Tibial nerve (tissue), 4 donors: ENCODE data around the gene SORCS2. TPM values are rescaled to one million over a fixed set of nuclear protein-coding genes. Genes with fewer than 3 reads are reported as not detected.

ENCODE experiments used
- DNase-seq, 2 donors: peaks; one replicate each; pipeline ENCODE4 v3.0.0-alpha.2; 2019; ENCODE audit warnings: low spot score in 2 of 2
- H3K27ac ChIP-seq, 4 donors: fragments of 200-600 bp; sonication (generic) in 3 of 4; one replicate each; pipeline ENCODE4 v1.5.1; 2017 to 2019; ENCODE audit warnings: mild to moderate bottlenecking in 1 of 4
- H3K27me3 ChIP-seq, 2 donors: fragments of 200-600 bp; sonication (generic) in 1 of 2; one replicate each; pipeline versions ENCODE4 v1.5.1 to v1.6.0; 2017 to 2019
- H3K36me3 ChIP-seq, 3 donors: fragments of 200-600 bp; sonication (generic); one replicate each; pipeline ENCODE4 v1.5.1; 2018 to 2019
- H3K4me1 ChIP-seq, 4 donors: fragments of 200-600 bp; sonication (generic) in 3 of 4; one replicate each; pipeline ENCODE4 v1.5.1; 2017 to 2019
- H3K4me3 ChIP-seq, 4 donors: fragments of 200-600 bp; sonication (generic) in 3 of 4; one replicate each; pipeline ENCODE4 v1.5.1; 2017 to 2019; ENCODE audit warnings: mild to moderate bottlenecking in 1 of 4, moderate library complexity in 1 of 4
- H3K9me3 ChIP-seq, 4 donors: fragments of 200-600 bp; sonication (generic) in 3 of 4; one replicate each; pipeline ENCODE4 v1.5.1; 2017 to 2019
- EP300 ChIP-seq, 2 donors: sonication (generic); formaldehyde crosslinking; IDR thresholded peaks; one replicate each; pipeline ENCODE4 v1.6.1; 2017; ENCODE audit warnings: antibody characterized with exemption in 2 of 2, mild to moderate bottlenecking in 1 of 2
- POLR2A ChIP-seq, 2 donors: fragments of 450-650 bp; IDR thresholded peaks; one replicate each; pipeline ENCODE4 v1.6.1; 2017; ENCODE audit warnings: antibody characterized with exemption in 2 of 2, mild to moderate bottlenecking in 2 of 2, moderate library complexity in 2 of 2
- WGBS, 2 donors: methylation state at CpG; one replicate each; pipeline ENCODE4 v1.1.5; 2018; 5-methylcytosine and 5-hydroxymethylcytosine counted together
- total RNA-seq, 4 donors: library from RNA; depleted of rRNA; stranded (reverse); fragments of >200 nt; gene quantifications; one replicate each; pipeline ENCODE4 v1.1.0, GENCODE V29; 2016
- TF ChIP-seq, protein P1 (sequence below), 5 experiments: fragments of 200-600 bp in 3 of 5; fragments of 450-650 bp in 2 of 5; sonication (generic) in 3 of 5; IDR thresholded peaks; one replicate each; pipeline ENCODE4 v1.5.1; 2016 to 2019; ENCODE audit warnings: antibody characterized with exemption in 5 of 5, mild to moderate bottlenecking in 3 of 5, moderate library complexity in 2 of 5

Gene SORCS2
- total RNA-seq, 4 donors from 2014 or later: 15.6 to 48.9 (median 38.3) TPM

DNA sequence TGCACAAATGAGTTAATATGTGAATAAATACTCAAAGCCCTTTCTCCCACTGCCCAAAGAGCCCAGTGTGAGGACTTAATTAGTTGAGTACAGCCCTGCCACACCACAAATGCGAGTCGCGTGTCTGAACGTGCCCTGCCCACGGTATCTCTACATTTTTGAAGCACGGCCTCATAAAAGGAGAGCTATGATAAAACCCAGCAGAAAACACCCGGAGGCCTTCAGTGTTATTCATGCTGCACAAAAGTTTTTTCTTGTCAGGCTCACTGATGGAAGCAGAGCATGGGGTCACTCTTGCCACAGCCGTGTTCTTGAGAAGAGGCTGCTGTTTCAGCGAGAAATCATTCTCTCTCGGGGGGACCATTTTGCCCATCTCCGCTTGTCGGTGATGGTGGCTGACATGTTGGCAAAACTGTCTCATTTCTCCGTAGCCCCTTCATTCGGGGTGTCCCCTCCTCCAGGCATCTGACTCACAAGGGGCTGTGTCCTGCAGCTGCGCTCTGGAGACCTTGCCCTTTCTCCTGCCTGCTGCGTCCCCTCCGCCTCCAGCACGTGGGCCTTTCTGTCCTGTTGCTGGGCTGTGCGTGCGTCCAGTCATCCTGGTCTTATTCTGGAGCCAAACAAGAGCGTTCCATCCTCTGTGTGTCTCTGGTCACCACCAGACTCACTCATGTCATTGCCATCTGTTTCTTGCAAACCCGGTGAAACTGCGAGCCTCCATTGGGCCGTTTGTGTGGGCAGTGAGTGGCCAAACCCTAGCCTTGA is 88.8 kb downstream of the SORCS2 start:
- H3K4me1 ChIP-seq: peaks cover 0 to 42% (median 0%) of the 10 kb centered on the region in 4 donors
- 52 to 60% methylated on average over 24 of the region's 24 CpGs for WGBS, 2 donors
- H3K4me3 ChIP-seq: no peak overlapping the region
- H3K36me3 ChIP-seq: no peaks in the 10 kb centered on the region
- peak overlapping the region in 1 of 4 donors; percentile 51 for H3K27ac ChIP-seq
- H3K27me3 ChIP-seq: no peaks in the 10 kb centered on the region
- no peaks in the 10 kb centered on the region for H3K9me3 ChIP-seq
- TF ChIP-seq EP300 (IDR thresholded peaks at IDR 0.05): no peak
- TF ChIP-seq, protein P1, sequence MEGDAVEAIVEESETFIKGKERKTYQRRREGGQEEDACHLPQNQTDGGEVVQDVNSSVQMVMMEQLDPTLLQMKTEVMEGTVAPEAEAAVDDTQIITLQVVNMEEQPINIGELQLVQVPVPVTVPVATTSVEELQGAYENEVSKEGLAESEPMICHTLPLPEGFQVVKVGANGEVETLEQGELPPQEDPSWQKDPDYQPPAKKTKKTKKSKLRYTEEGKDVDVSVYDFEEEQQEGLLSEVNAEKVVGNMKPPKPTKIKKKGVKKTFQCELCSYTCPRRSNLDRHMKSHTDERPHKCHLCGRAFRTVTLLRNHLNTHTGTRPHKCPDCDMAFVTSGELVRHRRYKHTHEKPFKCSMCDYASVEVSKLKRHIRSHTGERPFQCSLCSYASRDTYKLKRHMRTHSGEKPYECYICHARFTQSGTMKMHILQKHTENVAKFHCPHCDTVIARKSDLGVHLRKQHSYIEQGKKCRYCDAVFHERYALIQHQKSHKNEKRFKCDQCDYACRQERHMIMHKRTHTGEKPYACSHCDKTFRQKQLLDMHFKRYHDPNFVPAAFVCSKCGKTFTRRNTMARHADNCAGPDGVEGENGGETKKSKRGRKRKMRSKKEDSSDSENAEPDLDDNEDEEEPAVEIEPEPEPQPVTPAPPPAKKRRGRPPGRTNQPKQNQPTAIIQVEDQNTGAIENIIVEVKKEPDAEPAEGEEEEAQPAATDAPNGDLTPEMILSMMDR (IDR thresholded peaks at IDR 0.05): no peak
- TF ChIP-seq POLR2A (IDR thresholded peaks at IDR 0.05): no peak
- no peak for DNase-seq

DNA sequence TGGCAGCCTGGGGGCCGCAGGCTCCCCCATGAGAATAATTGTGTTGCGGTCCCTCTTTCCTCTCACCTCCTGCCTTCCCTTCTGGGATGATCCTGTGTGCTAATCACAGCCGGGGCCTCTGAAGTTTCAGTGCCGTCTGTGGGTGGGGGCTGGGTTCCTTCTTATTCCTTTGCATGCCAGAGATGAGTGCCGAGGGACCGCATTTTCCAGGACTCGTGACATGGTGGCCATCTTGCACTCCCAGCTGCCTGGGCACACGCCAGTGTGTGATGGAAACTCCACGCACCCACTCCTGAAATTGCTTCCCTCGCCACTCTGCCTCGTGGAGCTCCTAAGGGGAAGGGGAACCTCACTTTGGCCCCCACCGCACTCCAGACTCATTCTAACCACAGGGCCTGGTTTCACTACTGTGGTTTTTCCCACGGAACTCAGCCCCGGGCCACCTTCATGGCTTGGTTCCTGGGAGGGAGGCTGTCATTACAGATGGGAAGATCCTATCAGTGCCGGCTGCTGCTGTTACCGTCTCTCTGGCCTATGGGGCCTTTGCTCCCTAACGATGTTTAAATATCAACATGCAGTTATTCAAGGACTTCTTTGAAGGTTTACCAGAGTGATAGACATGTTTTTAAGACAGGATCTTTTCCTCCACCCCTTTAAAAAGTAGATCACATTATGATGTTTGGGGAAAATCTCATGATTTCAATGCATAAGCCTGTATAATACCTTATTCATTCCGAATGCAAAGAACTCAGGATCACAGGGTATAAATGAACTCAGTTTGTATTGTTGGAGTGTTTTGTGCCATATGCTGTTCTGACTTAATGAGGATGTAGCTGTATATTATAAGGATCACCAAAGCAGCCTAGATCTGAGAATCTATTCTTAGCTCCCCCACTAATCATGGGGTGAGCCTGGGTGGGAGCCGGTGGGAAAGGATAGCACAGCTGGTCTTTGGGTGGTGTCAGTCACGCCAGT is 89.6 kb downstream of the SORCS2 start:
- no peaks in the 10 kb centered on the region for H3K36me3 ChIP-seq
- TF ChIP-seq POLR2A (IDR thresholded peaks at IDR 0.05): no peak
- no peak for TF ChIP-seq EP300 (IDR thresholded peaks at IDR 0.05)
- TF ChIP-seq, protein P1 (IDR thresholded peaks at IDR 0.05): no peak
- 75 to 79% methylated on average over 20 of the region's 20 CpGs for WGBS, 2 donors
- no peak overlapping the region for H3K4me3 ChIP-seq
- H3K27me3 ChIP-seq: no peaks in the 10 kb centered on the region
- H3K27ac ChIP-seq: peak overlapping the region in 1 of 4 donors; percentile 51
- H3K9me3 ChIP-seq: no peaks in the 10 kb centered on the region
- DNase-seq: no peak
- peaks cover 0 to 41% (median 0%) of the 10 kb centered on the region in 4 donors for H3K4me1 ChIP-seq

DNA sequence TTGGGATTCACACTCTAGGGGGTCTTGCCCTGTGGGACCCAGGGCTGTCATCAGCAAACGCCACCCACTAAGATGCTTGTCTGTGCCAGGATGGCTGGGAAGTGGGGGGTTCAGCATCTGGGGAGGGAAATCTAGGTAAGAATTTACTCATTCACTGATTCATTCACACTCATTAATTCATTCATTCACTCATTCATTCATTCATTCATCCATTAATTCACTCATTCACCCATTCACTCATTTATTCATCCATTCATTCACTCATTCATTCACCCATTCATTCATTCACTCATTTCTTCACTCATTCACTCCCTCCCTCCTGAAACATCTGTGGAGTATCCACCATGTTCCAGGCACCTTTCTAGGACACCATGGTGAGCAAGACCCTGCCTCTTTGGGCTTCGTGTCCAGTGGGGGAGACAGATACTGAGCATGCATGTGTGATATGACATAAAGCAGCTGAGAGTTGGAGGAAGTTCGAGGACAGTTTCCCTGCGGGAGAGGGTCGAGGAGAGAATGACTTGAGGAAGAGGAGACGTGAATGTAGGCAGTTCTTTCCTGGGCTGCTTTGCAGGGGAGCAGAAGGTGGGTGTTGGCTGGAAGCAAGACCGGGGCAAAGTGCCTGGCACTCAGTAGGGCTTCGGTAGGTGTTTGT is 90.6 kb downstream of the SORCS2 start:
- H3K27me3 ChIP-seq: no peaks in the 10 kb centered on the region
- TF ChIP-seq POLR2A (IDR thresholded peaks at IDR 0.05) (no peak), EP300 (IDR thresholded peaks at IDR 0.05) (no peak)
- H3K27ac ChIP-seq: no peak overlapping the region
- 88 to 92% methylated on average over 8 of the region's 8 CpGs for WGBS, 2 donors
- no peaks in the 10 kb centered on the region for H3K36me3 ChIP-seq
- DNase-seq: no peak
- no peaks in the 10 kb centered on the region for H3K9me3 ChIP-seq
- no peak overlapping the region for H3K4me3 ChIP-seq
- peaks cover 0 to 48% (median 0%) of the 10 kb centered on the region in 4 donors for H3K4me1 ChIP-seq

DNA sequence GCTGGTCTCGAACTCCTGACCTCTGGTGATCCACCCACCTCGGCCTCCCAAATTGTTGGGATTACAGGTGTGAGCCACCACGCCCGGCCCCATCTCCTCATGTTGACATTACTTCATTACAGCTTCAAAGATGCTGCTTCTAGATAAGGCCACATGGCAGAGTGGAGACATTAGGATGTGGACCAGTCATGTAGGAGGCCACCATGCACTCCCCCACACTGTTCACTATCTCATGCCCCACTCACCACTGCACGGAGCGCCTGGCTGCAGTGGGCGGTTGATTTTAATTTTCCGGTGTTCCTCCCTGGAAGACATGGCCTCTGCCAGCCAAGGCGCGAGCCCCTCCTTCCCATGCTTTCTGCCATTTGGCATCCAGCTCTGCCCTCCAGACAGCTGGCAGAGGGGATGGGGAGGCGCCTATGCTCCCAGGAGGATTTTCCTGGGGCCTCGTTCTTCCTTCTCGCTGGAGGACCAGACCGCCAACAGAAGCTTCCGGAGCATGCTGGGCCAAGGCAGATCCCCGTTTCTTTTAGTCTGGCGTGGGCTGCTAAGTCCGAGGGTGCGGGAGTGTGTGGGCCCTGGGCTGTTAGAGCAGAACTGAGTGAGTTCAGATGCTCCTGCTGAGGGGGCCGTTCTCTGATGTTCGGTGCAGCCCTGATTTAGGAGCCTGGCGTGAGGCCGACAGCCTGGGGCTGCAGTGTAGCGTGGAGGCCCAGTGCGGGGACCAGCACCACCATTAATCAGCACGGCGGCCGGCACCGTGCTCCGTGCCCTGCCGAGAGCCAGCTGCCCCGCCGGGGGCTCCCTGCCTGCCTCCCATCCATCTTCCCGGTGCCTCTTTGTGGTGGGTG is 93.1 kb downstream of the SORCS2 start:
- TF ChIP-seq EP300 (IDR thresholded peaks at IDR 0.05) (no peak), POLR2A (IDR thresholded peaks at IDR 0.05) (no peak)
- TF ChIP-seq, protein P1 (IDR thresholded peaks at IDR 0.05): no peak
- DNase-seq: no peak
- 70 to 73% methylated on average over 30 to 34 of the region's 34 CpGs for WGBS, 2 donors
- peak overlapping the region in 2 of 4 donors; percentile 36 to 65 for H3K27ac ChIP-seq
- H3K27me3 ChIP-seq: no peaks in the 10 kb centered on the region
- no peaks in the 10 kb centered on the region for H3K36me3 ChIP-seq
- H3K9me3 ChIP-seq: no peaks in the 10 kb centered on the region
- H3K4me1 ChIP-seq: peaks cover 0 to 48% (median 0%) of the 10 kb centered on the region in 4 donors
- H3K4me3 ChIP-seq: no peak overlapping the region
